WTC11 (cell line): Measurements from ENCODE around the gene RBM39. TPM values are rescaled to one million over a fixed set of nuclear protein-coding genes. Genes with fewer than 3 reads are reported as not detected.
A peak's percentile ranks its signal among the peaks of the same experiment; 100 is the strongest.

Experiments used
- ATAC-seq: fragments of 200-7000 bp; cut with Tn5 transposase; 2 replicates; pipeline ENCODE4 v1.10.0; 2021; ENCODE audit warnings: mild to moderate bottlenecking, moderate library complexity
- CTCF ChIA-PET: fragments of 300-600 bp; sonication (Branson Sonifier 250); formaldehyde crosslinking; loops from one replicate; lab custom pipeline; 2021; ENCODE audit warnings: antibody characterized with exemption; lab: Charles Lee
- POLR2A ChIA-PET: fragments of 350-600 bp; sonication (Branson Sonifier 250); formaldehyde crosslinking; loops from one replicate; lab custom pipeline; 2021; ENCODE audit warnings: antibody characterized with exemption; lab: Charles Lee
- DNase-seq: peaks from one replicate; pipeline ENCODE4 v3.0.0; 2021; ENCODE audit warnings: low spot score
- H3K27ac Mint-ChIP-seq: 2 replicates; pipeline ENCODE4 v1.8.0; 2021; ENCODE audit warnings: mixed read lengths
- H3K27me3 Mint-ChIP-seq: 2 replicates; pipeline ENCODE4 v1.8.0; 2021; ENCODE audit warnings: low read depth, mild to moderate bottlenecking, moderate library complexity, mixed read lengths
- H3K36me3 Mint-ChIP-seq: 2 replicates; pipeline ENCODE4 v1.8.0; 2021; ENCODE audit warnings: mixed read lengths
- H3K4me1 Mint-ChIP-seq: 2 replicates; pipeline ENCODE4 v1.8.0; 2022; ENCODE audit warnings: mixed read lengths
- H3K4me3 Mint-ChIP-seq: 2 replicates; pipeline ENCODE4 v1.8.0; 2021; ENCODE audit warnings: mild to moderate bottlenecking, moderate library complexity, mixed read lengths
- H3K9me3 Mint-ChIP-seq: 2 replicates; pipeline ENCODE4 v1.8.0; 2021; ENCODE audit warnings: mixed read lengths
- ATF1 ChIP-seq: sonication (generic); formaldehyde crosslinking; IDR thresholded peaks from 2 replicates; pipeline ENCODE4 v1.8.1; 2023; ENCODE audit warnings: mild to moderate bottlenecking, moderate library complexity, missing genetic modification reagents
- CTCF ChIP-seq: fragments of 200-600 bp; IDR thresholded peaks from 2 replicates; pipeline ENCODE4 v1.8.0; 2022; ENCODE audit warnings: antibody characterized with exemption
- ELF4 ChIP-seq: sonication (generic); formaldehyde crosslinking; IDR thresholded peaks from 2 replicates; pipeline ENCODE4 v1.8.1; 2022; ENCODE audit warnings: low read depth, mild to moderate bottlenecking, moderate library complexity, missing genetic modification reagents
- EMX1 ChIP-seq: fragments of 250-450 bp; sonication (Bioruptor Pico); IDR thresholded peaks from 2 replicates; pipeline ENCODE4 v1.8.0; 2021; ENCODE audit warnings: mild to moderate bottlenecking
- ETV6 ChIP-seq: sonication (generic); formaldehyde crosslinking; IDR thresholded peaks from 2 replicates; pipeline ENCODE4 v1.8.1; 2022; ENCODE audit warnings: mild to moderate bottlenecking, missing genetic modification reagents
- FOXJ3 ChIP-seq: sonication (generic); formaldehyde crosslinking; IDR thresholded peaks from 2 replicates; pipeline ENCODE4 v1.9.0; 2021; ENCODE audit warnings: missing genetic modification reagents, mild to moderate bottlenecking, borderline replicate concordance
- FOXP1 ChIP-seq: sonication (generic); formaldehyde crosslinking; IDR thresholded peaks from 2 replicates; pipeline ENCODE4 v1.8.0; 2022; ENCODE audit warnings: missing genetic modification reagents, mild to moderate bottlenecking, moderate library complexity, borderline replicate concordance
- GABPB1 ChIP-seq: sonication (generic); formaldehyde crosslinking; IDR thresholded peaks from 2 replicates; pipeline ENCODE4 v1.8.1; 2023; ENCODE audit warnings: mild to moderate bottlenecking, missing genetic modification reagents
- IRF1 ChIP-seq: sonication (generic); formaldehyde crosslinking; IDR thresholded peaks from 2 replicates; pipeline ENCODE4 v1.8.0; 2023; ENCODE audit warnings: missing genetic modification reagents
- NFATC4 ChIP-seq: fragments of 250-450 bp; sonication (Bioruptor Pico); IDR thresholded peaks from 2 replicates; pipeline ENCODE4 v1.9.0; 2021; ENCODE audit warnings: mild to moderate bottlenecking
- NFE2L1 ChIP-seq: sonication (generic); formaldehyde crosslinking; IDR thresholded peaks from 2 replicates; pipeline ENCODE4 v1.8.1; 2023; ENCODE audit warnings: missing genetic modification reagents
- PRRX2 ChIP-seq: fragments of 250-450 bp; sonication (Bioruptor Pico); IDR thresholded peaks from 2 replicates; pipeline ENCODE4 v1.8.0; 2021; ENCODE audit warnings: mild to moderate bottlenecking
- SMAD4 ChIP-seq: sonication (generic); formaldehyde crosslinking; IDR thresholded peaks from 2 replicates; pipeline ENCODE4 v1.8.0; 2022; ENCODE audit warnings: mild to moderate bottlenecking, missing genetic modification reagents
- TCF7 ChIP-seq: sonication (generic); formaldehyde crosslinking; IDR thresholded peaks from 2 replicates; pipeline ENCODE4 v1.8.0; 2022; ENCODE audit warnings: mild to moderate bottlenecking, low read depth, missing genetic modification reagents, moderate library complexity
- TP53 ChIP-seq: sonication (generic); formaldehyde crosslinking; IDR thresholded peaks from 2 replicates; pipeline ENCODE4 v1.8.1; 2023; ENCODE audit warnings: mild to moderate bottlenecking, missing genetic modification reagents
- ZBTB21 ChIP-seq: sonication (generic); formaldehyde crosslinking; IDR thresholded peaks from 2 replicates; pipeline ENCODE4 v1.8.1; 2023; ENCODE audit warnings: mild to moderate bottlenecking, missing genetic modification reagents, borderline replicate concordance
- ZNF138 ChIP-seq: sonication (generic); formaldehyde crosslinking; conservative IDR thresholded peaks from 2 replicates; pipeline ENCODE4 v1.8.1; 2022; ENCODE audit warnings: mild to moderate bottlenecking, moderate library complexity, missing genetic modification reagents
- ZNF219 ChIP-seq: sonication (generic); formaldehyde crosslinking; IDR thresholded peaks from 2 replicates; pipeline ENCODE4 v1.8.0; 2023; ENCODE audit warnings: missing genetic modification reagents, mild to moderate bottlenecking, borderline replicate concordance
- ZNF396 ChIP-seq: fragments of 250-450 bp; sonication (Bioruptor Pico); IDR thresholded peaks from 2 replicates; pipeline ENCODE4 v1.8.0; 2021; ENCODE audit warnings: mild to moderate bottlenecking, moderate library complexity, borderline replicate concordance
- ZNF416 ChIP-seq: fragments of 250-450 bp; sonication (Bioruptor Pico); IDR thresholded peaks from 2 replicates; pipeline ENCODE4 v1.9.0; 2021; ENCODE audit warnings: mild to moderate bottlenecking, inconsistent platforms
- total RNA-seq: library from RNA; stranded (reverse); gene quantifications from 3 replicates; pipeline ENCODE4 v1.2.3, GENCODE V29; 2021
- TF ChIP-seq, protein P1 (sequence below): sonication (generic); formaldehyde crosslinking; IDR thresholded peaks from 2 replicates; pipeline ENCODE4 v1.8.0; 2022; ENCODE audit warnings: mild to moderate bottlenecking, missing genetic modification reagents
- TF ChIP-seq, protein P2 (sequence below): sonication (generic); formaldehyde crosslinking; IDR thresholded peaks from 2 replicates; pipeline ENCODE4 v1.8.0; 2022; ENCODE audit warnings: mild to moderate bottlenecking, missing genetic modification reagents
- TF ChIP-seq, protein P3 (sequence below): sonication (generic); formaldehyde crosslinking; IDR thresholded peaks from 2 replicates; pipeline ENCODE4 v1.8.1; 2022; ENCODE audit warnings: mild to moderate bottlenecking, moderate library complexity, missing genetic modification reagents
- TF ChIP-seq, protein P4 (sequence below): sonication (generic); formaldehyde crosslinking; IDR thresholded peaks from 2 replicates; pipeline ENCODE4 v1.8.1; 2023; ENCODE audit warnings: mild to moderate bottlenecking, missing genetic modification reagents

RBM39 gene
- total RNA-seq, 1 experiment from 2014 or later, result 231 TPM

DNA sequence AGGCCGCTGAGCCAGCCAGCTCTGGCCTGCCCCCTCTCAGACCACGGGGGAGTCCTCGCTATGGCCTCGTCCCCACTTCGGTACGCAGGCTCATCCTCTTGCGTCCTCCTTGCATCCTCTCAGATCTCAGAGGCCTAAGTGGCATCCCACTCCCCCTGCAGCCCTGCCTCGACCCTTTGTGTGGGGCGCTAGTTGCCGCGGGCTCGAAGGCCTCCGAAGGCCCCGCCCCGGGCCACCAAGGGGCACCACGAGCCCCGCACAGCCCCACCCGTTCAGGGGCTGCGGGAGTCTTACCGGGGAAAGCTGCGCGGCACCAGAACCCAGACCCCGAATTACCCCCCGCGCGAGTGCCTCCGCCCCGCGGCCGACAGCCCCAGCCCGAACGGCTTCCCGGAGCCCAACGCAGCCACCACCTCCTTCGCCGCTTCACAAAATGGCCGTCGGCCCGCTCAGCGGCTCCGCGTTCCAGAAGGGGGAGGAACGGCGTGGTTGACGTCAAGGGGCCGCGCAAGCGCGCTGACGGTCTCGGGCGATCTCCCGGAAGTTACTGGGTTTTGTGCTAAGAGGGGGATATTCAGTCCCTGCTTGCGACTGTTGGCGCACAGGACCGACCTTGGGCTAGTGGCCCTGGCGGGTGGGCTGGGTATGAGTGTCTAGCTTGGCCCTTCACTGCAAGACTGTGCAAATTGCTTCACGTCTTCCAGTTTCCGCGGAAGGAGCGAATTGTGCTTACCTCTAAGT, 77.4 kb downstream of the RBM39 start, which contains the start of the genes CPNE1 and RBM12 (continued):
- TF ChIP-seq TP53 (CRISPR knock-in tag), result peak; percentile 91
- TF ChIP-seq CTCF, result no peak
- TF ChIP-seq NFATC4, result peak; percentile 71; the same call in 1 of the 2 replicates
- TF ChIP-seq ELF4 (CRISPR knock-in tag), result 0 out of 2 replicates have a peak, but pooled peaks have one; percentile 75
- peak; percentile 47; the same call in 1 of the 2 replicates for TF ChIP-seq ZNF138 (CRISPR knock-in tag)
- peak; percentile 94 for TF ChIP-seq ZBTB21 (CRISPR knock-in tag)
- TF ChIP-seq, protein P1, sequence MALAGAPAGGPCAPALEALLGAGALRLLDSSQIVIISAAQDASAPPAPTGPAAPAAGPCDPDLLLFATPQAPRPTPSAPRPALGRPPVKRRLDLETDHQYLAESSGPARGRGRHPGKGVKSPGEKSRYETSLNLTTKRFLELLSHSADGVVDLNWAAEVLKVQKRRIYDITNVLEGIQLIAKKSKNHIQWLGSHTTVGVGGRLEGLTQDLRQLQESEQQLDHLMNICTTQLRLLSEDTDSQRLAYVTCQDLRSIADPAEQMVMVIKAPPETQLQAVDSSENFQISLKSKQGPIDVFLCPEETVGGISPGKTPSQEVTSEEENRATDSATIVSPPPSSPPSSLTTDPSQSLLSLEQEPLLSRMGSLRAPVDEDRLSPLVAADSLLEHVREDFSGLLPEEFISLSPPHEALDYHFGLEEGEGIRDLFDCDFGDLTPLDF (CRISPR knock-in tag), result no peak
- TF ChIP-seq, protein P2, sequence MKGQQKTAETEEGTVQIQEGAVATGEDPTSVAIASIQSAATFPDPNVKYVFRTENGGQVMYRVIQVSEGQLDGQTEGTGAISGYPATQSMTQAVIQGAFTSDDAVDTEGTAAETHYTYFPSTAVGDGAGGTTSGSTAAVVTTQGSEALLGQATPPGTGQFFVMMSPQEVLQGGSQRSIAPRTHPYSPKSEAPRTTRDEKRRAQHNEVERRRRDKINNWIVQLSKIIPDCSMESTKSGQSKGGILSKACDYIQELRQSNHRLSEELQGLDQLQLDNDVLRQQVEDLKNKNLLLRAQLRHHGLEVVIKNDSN (CRISPR knock-in tag), result 0 out of 2 replicates have a peak, but pooled peaks have one; percentile 8
- TF ChIP-seq GABPB1 (CRISPR knock-in tag), result peak; percentile 88
- TF ChIP-seq, protein P3, sequence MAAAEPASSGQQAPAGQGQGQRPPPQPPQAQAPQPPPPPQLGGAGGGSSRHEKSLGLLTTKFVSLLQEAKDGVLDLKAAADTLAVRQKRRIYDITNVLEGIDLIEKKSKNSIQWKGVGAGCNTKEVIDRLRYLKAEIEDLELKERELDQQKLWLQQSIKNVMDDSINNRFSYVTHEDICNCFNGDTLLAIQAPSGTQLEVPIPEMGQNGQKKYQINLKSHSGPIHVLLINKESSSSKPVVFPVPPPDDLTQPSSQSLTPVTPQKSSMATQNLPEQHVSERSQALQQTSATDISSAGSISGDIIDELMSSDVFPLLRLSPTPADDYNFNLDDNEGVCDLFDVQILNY (CRISPR knock-in tag), result peak; percentile 83; the same call in 1 of the 2 replicates
- peak; percentile 64; the same call in 1 of the 2 replicates for TF ChIP-seq ZNF416 (CRISPR knock-in tag)
- TF ChIP-seq FOXP1 (CRISPR knock-in tag), result peak; percentile 39; the same call in 1 of the 2 replicates
- TF ChIP-seq ATF1 (CRISPR knock-in tag), result 0 out of 2 replicates have a peak, but pooled peaks have one; percentile 67
- peak; percentile 27; the same call in 1 of the 2 replicates for TF ChIP-seq TCF7 (CRISPR knock-in tag)

- H3K27me3 Mint-ChIP-seq, result no peaks in the 10 kb centered on the region
- CTCF ChIA-PET, result interaction anchor here (0.5 to 1.4 kb wide), 6 partner anchors 43 to 370 kb away, joined by 3 to 12 read pairs (median 4); partner anchors contain the start of gene SCAND1
- POLR2A ChIA-PET, result interaction anchor here (0.5 to 1.4 kb wide), 7 partner anchors 30 to 122 kb away, joined by 3 to 16 read pairs (median 4); partner anchors contain the start of genes ERGIC3, RBM39 and SPAG4
- peaks cover 5% of the 10 kb centered on the region for H3K36me3 Mint-ChIP-seq
- peak overlapping the region; percentile 100 for H3K27ac Mint-ChIP-seq
- DNase-seq (peak; percentile 45), ATAC-seq (peak; percentile 40)
- H3K4me1 Mint-ChIP-seq, result peaks cover 47% of the 10 kb centered on the region
- peak overlapping the region; percentile 96 for H3K4me3 Mint-ChIP-seq
- no peaks in the 10 kb centered on the region for H3K9me3 Mint-ChIP-seq
- TF ChIP-seq NFE2L1 (CRISPR knock-in tag), result peak; percentile 25; the same call in 1 of the 2 replicates
- 0 out of 2 replicates have a peak, but pooled peaks have one; percentile 70 for TF ChIP-seq PRRX2 (CRISPR knock-in tag)
- TF ChIP-seq NFATC4, result peak; percentile 75; the same call in 1 of the 2 replicates
- no peak for TF ChIP-seq IRF1 (CRISPR knock-in tag)
- TF ChIP-seq, protein P4, sequence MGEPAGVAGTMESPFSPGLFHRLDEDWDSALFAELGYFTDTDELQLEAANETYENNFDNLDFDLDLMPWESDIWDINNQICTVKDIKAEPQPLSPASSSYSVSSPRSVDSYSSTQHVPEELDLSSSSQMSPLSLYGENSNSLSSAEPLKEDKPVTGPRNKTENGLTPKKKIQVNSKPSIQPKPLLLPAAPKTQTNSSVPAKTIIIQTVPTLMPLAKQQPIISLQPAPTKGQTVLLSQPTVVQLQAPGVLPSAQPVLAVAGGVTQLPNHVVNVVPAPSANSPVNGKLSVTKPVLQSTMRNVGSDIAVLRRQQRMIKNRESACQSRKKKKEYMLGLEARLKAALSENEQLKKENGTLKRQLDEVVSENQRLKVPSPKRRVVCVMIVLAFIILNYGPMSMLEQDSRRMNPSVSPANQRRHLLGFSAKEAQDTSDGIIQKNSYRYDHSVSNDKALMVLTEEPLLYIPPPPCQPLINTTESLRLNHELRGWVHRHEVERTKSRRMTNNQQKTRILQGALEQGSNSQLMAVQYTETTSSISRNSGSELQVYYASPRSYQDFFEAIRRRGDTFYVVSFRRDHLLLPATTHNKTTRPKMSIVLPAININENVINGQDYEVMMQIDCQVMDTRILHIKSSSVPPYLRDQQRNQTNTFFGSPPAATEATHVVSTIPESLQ (CRISPR knock-in tag), result no peak
- TF ChIP-seq EMX1 (CRISPR knock-in tag), result peak; percentile 73; the same call in 1 of the 2 replicates
- TF ChIP-seq SMAD4 (CRISPR knock-in tag), result no peak
- no peak for TF ChIP-seq FOXJ3 (CRISPR knock-in tag)
- no peak for TF ChIP-seq ZNF219 (CRISPR knock-in tag)
- TF ChIP-seq ETV6 (CRISPR knock-in tag), result 0 out of 2 replicates have a peak, but pooled peaks have one; percentile 14
- no peak for TF ChIP-seq ZNF396 (CRISPR knock-in tag)
These were observed 78.3 kb downstream of the RBM39 start for GRCh38 chr20:35663516-35664465.
